PFSK-1 (cell line): ENCODE measurements around the gene MAIP1.

Experiments used
- FOXP2 ChIP-seq: optimal IDR thresholded peaks from 2 replicates; pipeline ENCODE3; 2011; ENCODE audit warnings: borderline replicate concordance, control low read depth, inconsistent platforms; ENCODE audit not compliant: insufficient read depth; ENCODE audit errors: extremely low read length, extremely low read depth
- POLR2AphosphoS5 ChIP-seq: IDR thresholded peaks from 2 replicates; pipeline ENCODE4 v1.6.1; 2012; ENCODE audit warnings: low read depth, mild to moderate bottlenecking, control low read depth, low read length, moderate library complexity
- REST ChIP-seq, 2 experiments: IDR thresholded peaks; 2 replicates each; pipeline versions ENCODE4 v1.6.1 to v1.8.0; 2011 to 2012; ENCODE audit warnings: low read depth in 2 of 2, low read length in 2 of 2, control low read depth in 1 of 2, inconsistent platforms in 1 of 2, mild to moderate bottlenecking in 1 of 2, moderate library complexity in 1 of 2; ENCODE audit not compliant: insufficient read depth in 1 of 2
- SIN3A ChIP-seq: IDR thresholded peaks from 2 replicates; pipeline ENCODE4 v1.6.1; 2012; ENCODE audit warnings: mild to moderate bottlenecking, low read length, moderate library complexity, borderline replicate concordance; ENCODE audit not compliant: insufficient read depth
- TAF1 ChIP-seq: IDR thresholded peaks from 2 replicates; pipeline ENCODE4 v1.6.1; 2012; ENCODE audit warnings: low read length, control low read depth, borderline replicate concordance; ENCODE audit not compliant: insufficient read depth

The MAIP1 gene

DNA sequence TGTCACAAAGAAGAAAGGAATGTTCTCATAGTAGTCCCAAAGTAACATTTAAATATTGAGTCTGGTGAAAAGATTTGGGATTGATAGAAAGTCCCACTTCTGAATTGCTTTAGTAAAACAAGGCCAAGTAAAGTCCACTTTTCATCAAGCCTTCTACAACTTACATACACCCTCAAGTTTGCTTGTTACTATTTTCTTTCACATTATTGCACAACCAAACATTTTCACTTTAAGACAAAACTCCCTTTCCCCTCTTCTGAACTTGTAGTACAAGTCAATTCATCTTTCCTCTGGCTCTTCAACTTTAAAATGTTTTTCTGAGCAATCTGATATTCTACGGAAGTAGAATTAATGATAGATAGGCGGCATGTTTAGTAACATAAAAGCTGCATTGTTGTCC lies 11.0 kb downstream of the MAIP1 start:
- TF ChIP-seq TAF1 = no peak
- TF ChIP-seq FOXP2 = no peak
- TF ChIP-seq SIN3A = no peak

- no peak for TF ChIP-seq TAF1
- TF ChIP-seq SIN3A = no peak
- TF ChIP-seq FOXP2 = no peak
- TF ChIP-seq POLR2AphosphoS5 = no peak
- no peak for TF ChIP-seq REST (IDR thresholded peaks at IDR 0.05; ENCODE audit: insufficient read depth in 1 of 2, low read depth in 2 of 2, low read length in 2 of 2)
Observed at GRCh38 chr2:199966976-199967375, 11.6 kb downstream of the MAIP1 start.

GRCh38 chr2:199968126-199968525 lies 12.7 kb downstream of the MAIP1 start:
- TF ChIP-seq POLR2AphosphoS5 (no peak), REST (IDR thresholded peaks at IDR 0.05; ENCODE audit: insufficient read depth in 1 of 2, low read depth in 2 of 2, low read length in 2 of 2) (no peak), TAF1 (no peak), FOXP2 (no peak), SIN3A (no peak)

DNA sequence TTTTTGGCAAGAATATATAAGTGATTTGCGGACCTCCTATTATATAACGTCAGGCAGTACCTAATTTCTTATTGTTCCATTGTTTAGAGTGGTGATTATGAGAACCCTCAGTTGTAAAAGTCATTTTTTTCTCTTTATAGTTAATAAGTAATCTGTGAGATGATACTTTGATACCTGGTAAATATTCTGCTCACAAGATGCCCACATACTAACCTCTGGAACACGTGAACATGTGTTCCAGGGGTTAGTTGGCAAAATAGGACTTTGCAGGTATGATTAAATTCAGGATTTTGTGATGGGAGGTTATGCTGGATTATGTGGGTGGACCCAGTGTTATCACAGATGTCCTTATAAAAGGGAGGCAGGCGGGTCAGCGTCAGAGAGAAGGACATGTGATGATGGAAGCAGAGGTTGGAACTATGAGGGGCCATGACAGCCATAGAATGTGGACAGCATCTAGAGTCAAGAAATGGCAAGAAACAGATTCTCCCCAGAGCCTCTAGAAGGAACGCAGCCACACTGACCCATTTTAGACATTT lies 16.8 kb downstream of the MAIP1 start:
- TF ChIP-seq FOXP2 (no peak), SIN3A (no peak), TAF1 (no peak), POLR2AphosphoS5 (no peak), REST (IDR thresholded peaks at IDR 0.05; ENCODE audit: insufficient read depth in 1 of 2, low read depth in 2 of 2, low read length in 2 of 2) (no peak)

DNA sequence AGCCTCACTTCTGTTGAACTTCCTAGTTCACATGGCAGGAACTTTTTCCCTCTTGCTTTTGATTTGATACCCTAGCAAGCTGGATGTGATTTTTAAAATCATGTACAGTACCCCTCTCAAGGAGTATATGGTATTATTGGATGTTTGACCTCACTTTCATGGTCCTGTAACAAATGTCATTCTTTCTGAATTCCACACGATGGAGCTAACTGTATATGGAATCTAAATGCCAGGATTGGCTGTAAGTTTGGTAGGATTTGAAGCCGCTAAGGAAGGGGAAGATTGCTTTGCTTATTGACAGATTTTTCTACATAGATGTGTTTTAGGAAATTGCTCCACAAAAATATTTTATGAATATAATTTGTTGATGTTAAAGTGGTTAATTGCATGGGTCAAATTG lies 18.3 kb downstream of the MAIP1 start:
- no peak for TF ChIP-seq REST (IDR thresholded peaks at IDR 0.05; ENCODE audit: insufficient read depth in 1 of 2, low read depth in 2 of 2, low read length in 2 of 2)
- no peak for TF ChIP-seq POLR2AphosphoS5
